H54 (cell line): Measurements from ENCODE around the gene ARPC5.
A peak's percentile ranks its signal among the peaks of the same experiment; 100 is the strongest.
"Not testable (repeated sequence)": the region's sequence is repeated elsewhere in the genome, so short reads cannot be mapped to it uniquely, and the experiment has no call there.

Experiments
- DNase-seq: peaks from one replicate; pipeline ENCODE4 v3.0.0; 2011; ENCODE audit warnings: low spot score, mixed read lengths; ENCODE audit not compliant: insufficient read length
- FAIRE-seq: peaks from 3 replicates; lab custom pipeline; 2011; peaks lifted over from hg19 to GRCh38; lab: Jason Lieb, UNC
- POLR2A ChIP-seq: IDR thresholded peaks from 2 replicates; pipeline ENCODE4 v1.6.1; 2011; ENCODE audit warnings: low read depth, mild to moderate bottlenecking, low read length

ARPC5 gene

DNA sequence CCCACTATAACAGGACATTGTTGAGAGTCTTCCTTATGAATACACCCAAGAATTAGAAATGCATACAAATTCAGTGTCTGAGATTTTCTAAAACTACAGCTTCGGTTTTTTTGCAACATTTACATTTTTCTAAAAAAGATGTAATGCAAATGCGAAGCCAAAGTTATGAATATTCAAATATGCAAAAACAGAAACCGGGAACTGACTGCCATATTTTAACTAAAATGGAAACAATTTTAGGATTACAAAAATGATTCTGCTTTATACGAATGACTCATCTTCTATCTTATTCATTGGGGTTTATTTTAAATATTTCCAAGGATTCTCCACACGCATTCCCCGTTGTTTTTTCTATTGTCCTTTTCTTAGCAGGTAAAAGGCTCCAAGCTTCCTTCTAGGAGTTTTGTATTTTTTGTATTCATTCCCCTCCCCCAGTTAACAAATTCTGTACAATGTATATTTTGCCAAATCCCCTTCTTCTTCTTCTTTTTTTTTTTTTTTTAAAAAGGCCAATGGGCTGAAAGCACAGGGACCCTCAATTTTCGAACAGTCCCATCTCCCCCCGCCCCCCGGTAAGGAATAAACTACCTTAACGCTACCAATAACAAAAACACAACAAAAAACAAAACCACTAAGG lies 1.0 kb downstream of the ARPC5 start:
- DNase-seq (no peak), FAIRE-seq (peak; percentile 52)
- TF ChIP-seq POLR2A, result no peak

DNA sequence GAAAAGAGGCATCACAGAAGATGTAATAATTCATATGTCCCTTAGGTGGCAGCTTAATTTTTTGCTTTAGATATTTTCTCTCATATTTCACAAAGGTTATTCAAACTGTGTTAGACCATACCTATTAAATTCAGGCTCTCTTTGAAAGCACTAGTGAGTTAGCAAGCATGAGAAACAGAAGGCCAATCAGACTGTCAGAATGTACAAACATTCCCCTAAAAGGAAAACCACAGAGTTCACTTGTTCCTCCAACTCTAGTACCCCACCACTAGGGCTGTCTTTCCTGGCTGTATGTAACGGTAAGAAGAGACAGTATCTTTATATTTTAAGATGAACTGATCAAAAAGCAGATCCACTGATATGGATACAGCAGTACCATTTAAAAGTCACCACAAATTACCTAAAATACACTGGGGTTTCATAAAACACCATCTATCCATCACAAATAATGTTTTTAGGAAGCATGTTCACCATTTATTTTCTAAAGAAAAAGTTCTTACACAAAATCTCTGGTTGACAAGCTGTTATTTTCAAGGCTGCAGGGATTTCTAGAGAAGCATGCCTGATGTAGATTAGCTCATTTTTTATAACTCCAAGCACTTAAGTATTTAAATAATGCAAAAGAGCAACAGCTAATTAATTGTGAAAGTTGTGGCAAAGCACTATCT lies 1.8 kb downstream of the ARPC5 start:
- FAIRE-seq (peak; percentile 94), DNase-seq (peak; percentile 18)
- TF ChIP-seq POLR2A, result no peak

DNA sequence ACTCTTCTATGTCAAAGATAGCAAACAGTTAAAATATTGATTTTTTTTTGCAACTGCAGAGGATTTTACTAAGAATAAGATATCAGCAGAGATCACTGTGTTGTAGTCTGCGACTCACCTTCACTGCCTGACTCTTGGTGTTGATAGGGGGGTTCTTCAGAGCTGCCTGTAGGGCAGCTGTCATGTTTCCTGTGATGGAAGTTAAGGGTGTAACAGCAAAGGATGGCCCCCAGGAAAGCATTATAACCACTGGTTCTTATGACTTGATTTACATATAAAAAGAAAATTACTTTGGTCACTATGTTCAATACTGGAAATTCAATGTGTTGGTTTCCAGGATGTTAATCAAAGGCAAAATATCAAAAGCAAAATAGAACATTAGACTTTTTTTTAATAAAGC lies 2.6 kb downstream of the ARPC5 start:
- FAIRE-seq (no peak), DNase-seq (no peak)
- TF ChIP-seq POLR2A, result no peak

DNA sequence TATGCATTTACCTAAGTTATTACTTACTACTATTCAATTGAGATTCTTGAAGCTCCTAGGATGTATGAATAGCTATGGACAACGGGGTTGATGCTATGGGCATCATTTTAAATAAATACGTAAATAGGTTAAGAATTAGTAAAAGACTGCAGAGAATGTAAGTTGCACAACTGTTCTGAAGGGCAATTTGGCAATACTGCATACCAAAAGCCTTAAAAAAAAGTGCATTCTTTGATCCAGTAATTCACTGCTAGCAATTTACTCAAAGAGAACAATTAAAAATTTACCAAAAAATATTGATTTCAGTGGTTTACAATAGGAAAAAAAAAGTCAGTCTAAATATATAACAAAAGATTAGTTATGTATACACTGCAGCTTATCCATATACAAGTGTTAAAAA lies 3.5 kb downstream of the ARPC5 start:
- no peak for FAIRE-seq
- TF ChIP-seq POLR2A, result no peak
- DNase-seq, result no peak

DNA sequence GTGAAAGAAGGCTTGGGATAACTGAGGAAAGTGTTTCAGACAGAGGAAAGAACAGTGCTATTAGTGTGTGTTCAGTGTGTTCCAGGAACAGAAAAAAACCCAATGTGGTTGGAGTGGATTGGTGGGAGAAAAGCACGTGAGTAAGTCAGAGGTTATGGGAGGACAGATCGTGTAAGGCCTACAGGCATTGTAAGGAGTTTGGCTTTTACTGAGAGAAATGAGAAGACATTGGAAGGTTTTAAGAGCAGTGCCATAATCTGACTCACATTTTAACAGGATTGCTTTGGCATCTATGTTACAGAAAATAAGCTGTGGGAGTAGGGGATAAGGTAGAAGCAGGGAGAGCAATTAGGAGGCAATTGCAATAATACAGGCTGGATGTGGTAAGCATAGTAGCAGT lies 4.8 kb downstream of the ARPC5 start:
- no peak for DNase-seq

DNA sequence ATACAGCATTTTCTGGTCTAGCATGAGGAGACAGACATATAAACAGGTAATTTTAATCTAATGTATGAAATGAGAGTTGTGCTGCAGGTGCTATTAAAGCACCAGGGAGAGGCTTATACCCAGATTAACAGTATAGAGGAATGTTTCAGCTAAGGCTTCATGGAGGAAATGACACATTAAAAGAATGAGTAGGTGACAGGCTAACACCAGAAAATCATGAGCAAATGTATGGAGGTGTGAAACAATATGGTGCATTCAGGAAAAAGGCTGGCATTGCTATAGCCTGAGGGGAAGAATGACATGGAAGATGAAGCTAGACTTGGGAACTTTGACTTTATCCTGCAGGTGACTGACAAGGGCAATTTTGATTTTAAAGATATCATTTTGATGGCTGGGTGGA lies 7.0 kb downstream of the ARPC5 start:
- TF ChIP-seq POLR2A, result no peak
- FAIRE-seq (peak; percentile 45), DNase-seq (no peak)

More for the DNA sequence above, 4.8 kb downstream of the ARPC5 start:
- FAIRE-seq, result peak; percentile 83
- no peak for TF ChIP-seq POLR2A

DNA sequence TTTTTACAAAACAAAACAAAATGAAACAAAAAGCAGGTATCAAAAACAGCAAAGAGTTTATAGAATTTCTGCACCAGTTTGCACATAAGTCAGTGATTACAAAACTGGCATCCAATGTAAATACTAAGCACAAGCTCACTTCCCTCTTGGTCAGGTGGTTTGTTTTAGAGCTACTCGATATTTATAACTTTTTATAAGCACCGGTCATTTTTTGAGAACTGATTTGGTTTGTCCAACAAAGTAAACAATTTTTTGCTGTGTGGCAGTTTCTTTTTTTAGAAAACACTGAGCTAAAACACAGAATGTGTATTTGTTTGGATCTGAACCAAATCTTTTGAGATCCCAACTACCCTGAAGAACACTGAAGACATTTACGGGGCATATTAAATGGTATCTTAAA lies 9.3 kb downstream of the ARPC5 start:
- DNase-seq, FAIRE-seq: not testable (repeated sequence)

DNA sequence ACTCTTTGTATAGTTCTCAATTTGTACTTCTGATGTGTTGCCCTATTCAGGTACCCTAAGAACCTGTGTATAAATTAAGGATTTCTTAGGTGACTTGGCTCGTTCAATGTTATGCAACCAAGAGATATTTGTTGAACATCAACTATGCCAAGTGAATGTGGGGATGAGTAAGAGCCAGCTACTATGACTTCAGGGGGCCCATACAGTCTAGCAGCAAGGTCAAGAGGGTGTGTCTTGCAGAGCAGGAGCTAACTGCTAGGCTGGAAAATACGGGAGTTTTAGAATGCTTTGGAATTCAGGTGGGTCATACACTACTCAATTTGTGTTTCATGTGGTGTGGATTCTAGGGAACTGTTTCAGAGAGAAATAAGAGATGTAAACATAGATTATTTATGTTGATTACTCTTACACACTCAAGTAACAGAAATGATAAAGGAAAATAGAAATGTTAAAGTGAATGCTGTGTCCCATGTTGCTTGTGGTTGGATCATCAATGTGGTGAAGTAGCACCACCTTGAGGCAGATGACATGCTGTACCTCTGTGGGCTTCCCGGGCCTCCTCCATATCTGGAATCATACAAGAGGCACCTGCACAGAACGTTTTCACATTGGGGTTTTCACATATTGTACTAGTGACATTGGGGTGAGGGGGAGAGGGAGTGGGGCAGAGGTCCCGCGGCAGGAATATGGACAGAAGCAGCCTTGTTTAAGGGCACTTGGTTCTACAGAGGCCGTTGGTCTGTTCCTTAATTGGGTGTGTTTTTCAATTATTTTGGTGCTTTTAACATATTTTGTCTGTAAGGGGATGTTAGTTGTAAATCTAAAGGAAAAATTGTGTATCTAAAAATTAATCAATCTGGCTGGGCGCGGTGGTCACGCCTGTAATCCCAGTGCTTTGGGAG lies 12.4 kb downstream of the ARPC5 start:
- FAIRE-seq (peak; percentile 98), DNase-seq (peak; percentile 36)
- no peak for TF ChIP-seq POLR2A

DNA sequence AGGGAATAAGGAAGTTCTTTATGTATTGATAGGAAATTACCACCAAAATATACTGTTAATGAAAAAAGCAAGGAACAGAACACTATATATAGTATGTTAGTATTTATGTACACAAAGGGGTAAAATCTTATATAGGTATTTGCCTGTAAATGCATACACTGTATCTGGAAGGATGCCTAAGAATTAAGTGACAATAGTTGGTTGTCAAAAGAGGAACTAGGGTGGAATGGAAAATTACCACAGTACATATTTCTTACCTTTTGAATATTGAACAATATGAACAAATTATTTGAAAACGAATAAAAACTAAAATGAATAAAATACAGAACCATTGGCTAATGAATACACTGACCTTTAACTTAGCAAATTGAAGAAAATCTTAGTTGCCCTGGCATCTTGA lies 13.6 kb downstream of the ARPC5 start:
- no peak for TF ChIP-seq POLR2A
- FAIRE-seq (no peak), DNase-seq (no peak)

DNA sequence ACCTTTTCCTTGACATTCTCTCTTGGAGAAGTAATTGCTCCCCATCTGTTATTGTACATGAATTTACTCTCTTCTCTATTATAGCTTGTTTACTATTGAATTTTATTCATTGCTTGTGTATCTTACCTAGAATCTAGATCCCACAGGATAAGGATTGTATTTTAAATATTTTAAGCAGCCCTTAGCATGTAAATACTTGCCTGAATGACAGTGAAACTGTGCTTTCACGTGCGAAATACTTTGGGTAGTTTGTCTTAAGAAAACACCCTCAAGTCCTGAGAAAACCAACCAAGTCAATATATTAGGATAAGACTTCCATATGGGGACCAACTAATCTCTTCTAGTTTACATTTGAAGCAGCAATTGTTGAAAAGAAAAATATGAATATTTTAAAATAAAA lies 15.3 kb downstream of the ARPC5 start:
- DNase-seq (no peak), FAIRE-seq (no peak)
- TF ChIP-seq POLR2A, result no peak

DNA sequence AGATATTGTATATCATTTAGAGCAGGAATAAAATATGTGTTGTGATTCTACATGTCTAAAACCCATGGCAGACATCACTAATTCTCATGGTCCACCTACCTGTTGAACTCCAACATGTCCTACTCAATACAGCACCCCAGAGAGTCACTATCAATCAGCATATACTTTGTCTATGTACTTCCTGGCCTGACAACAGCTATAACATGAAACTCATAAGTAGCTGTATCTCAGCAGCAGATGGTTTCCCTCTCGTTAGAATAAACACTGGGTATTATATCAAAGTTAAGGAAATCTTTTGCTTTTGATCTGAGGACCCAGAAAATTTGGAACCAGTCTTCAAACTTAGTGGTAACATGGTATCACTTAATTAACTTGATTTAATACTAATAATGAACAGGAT lies 15.8 kb downstream of the ARPC5 start:
- no peak for TF ChIP-seq POLR2A
- no peak for FAIRE-seq
- no peak for DNase-seq

DNA sequence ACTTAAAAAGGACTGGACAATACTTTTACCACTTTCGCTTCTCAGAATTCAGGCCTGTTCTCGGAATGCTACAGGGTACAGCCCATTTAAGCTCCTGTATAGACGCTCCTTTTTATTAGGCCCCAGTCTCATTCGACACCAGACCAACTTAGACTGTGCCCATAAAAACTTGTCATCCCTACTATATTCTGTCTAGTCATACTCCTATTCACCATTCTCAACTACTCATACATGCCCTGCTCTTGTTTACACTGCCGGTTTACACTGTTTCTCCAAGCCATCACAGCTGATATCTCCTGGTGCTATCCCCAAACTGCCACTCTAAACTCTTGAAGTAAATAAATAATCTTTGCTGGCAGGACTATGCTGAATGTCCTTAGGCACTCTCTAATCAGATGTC lies 17.4 kb downstream of the ARPC5 start:
- not testable (repeated sequence) for DNase-seq, FAIRE-seq

DNA sequence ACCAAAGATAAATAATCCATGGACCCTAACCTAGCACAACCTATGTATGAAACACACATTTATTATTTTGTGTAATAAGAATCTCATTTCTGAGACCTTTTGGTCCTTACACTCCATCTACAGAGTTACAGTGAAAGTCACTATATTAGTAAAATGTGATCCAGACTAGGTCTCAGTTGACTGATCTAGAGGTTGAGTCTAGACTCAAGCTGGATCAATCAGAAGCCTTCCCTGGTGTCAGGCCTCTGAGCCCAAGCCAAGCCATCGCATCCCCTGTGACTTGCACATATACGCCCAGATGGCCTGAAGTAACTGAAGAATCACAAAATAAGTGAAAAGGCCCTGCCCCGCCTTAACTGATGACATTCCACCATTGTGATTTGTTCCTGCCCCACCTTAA lies 22.6 kb downstream of the ARPC5 start:
- DNase-seq, FAIRE-seq: not testable (repeated sequence)

DNA sequence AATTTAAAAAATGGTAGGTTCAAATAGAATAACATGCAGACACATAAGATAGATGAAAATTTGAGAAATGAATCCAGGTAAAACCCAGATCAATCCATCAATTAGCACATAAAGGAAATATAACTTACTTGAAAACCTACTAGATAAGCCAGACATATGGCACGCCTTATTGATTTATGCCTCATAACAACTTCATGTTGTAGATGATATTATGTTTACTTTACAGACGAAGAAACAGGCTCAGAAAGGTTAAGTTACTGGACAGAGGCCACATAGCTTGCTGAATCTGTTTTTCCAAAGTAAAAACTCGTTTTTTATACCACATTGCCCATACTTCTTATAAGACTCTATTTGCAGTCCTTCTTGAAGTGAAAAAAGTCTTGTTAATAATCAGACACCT lies 23.2 kb downstream of the ARPC5 start:
- DNase-seq (no peak), FAIRE-seq (no peak)
- TF ChIP-seq POLR2A, result no peak

DNA sequence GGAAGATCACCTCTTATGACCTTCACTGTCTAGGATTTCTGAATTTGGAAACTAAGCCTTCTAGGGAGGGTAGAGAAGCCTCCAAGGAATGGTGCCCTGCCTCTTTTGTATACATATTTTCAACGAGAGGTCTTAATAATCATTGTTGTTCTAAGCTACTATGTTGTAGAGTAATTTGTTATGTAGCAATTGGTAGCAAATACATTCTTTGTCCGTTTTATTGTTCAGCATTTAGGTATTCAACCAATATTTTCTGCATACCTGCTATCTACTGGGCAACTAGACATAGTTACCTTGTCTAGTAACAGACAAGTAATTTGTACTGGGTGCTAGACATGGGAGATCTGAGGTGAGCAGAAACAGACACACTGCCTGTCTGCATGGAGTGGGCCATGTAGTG lies 24.6 kb downstream of the ARPC5 start:
- no peak for TF ChIP-seq POLR2A
- no peak for FAIRE-seq

More for the DNA sequence above, 24.6 kb downstream of the ARPC5 start:
- DNase-seq, result no peak
